Endothelial cell of umbilical vein (primary cell): ENCODE data around the gene ANKRD49. TPM values are rescaled to one million over a fixed set of nuclear protein-coding genes. Genes with fewer than 3 reads are reported as not detected.

Experiments
- BruUV-seq: library from RNA; stranded (reverse); fragments of 400-500 nt; replicated peaks from 2 replicates; lab custom pipeline; 2021; lab: Mats Ljungman, UMichigan
- CTCF ChIA-PET: fragments of 300-600, 350-600 bp; sonication (Branson Sonifier 250); formaldehyde crosslinking; loops from one replicate; lab custom pipeline; 2021; ENCODE audit warnings: antibody characterized with exemption, inconsistent platforms; lab: Charles Lee
- POLR2A ChIA-PET: fragments of 300-600, 350-600 bp; sonication (Branson Sonifier 250); formaldehyde crosslinking; loops from one replicate; lab custom pipeline; 2021; ENCODE audit warnings: antibody characterized with exemption, inconsistent platforms; lab: Charles Lee
- DNase-seq: peaks from one replicate; pipeline ENCODE4 v3.0.0-alpha.2; 2011; ENCODE audit warnings: low read depth, low spot score
- FAIRE-seq: peaks from 2 replicates; lab custom pipeline; 2011; peaks lifted over from hg19 to GRCh38; lab: Jason Lieb, UNC
- H2AFZ ChIP-seq: 2 replicates; pipeline ENCODE4 v1.6.0; 2012; ENCODE audit warnings: low read depth, low read length, control low read depth, inconsistent platforms
- H3K27ac ChIP-seq: 2 replicates; pipeline ENCODE4 v1.5.1; 2011; ENCODE audit warnings: low read depth, mild to moderate bottlenecking, control low read depth, low read length, moderate library complexity; ENCODE audit not compliant: insufficient read depth
- H3K27me3 ChIP-seq, 2 experiments: 2 replicates each; pipeline versions ENCODE4 v1.6.0 to v1.6.1; 2011; ENCODE audit warnings: low read length in 2 of 2, mixed read lengths in 1 of 2; ENCODE audit not compliant: control insufficient read depth in 2 of 2, insufficient read depth in 2 of 2
- H3K36me3 ChIP-seq, 2 experiments: 2 replicates in 1 of 2; 3 replicates in 1 of 2; pipeline ENCODE4 v1.5.1; 2011; ENCODE audit warnings: low read length in 2 of 2, mild to moderate bottlenecking in 1 of 2, moderate library complexity in 1 of 2; ENCODE audit not compliant: control insufficient read depth in 2 of 2, insufficient read depth in 2 of 2; ENCODE audit errors: extremely low read depth in 1 of 2
- H3K4me1 ChIP-seq: 3 replicates; pipeline ENCODE4 v1.5.1; 2011; ENCODE audit warnings: mild to moderate bottlenecking, low read length; ENCODE audit not compliant: control insufficient read depth, insufficient read depth; ENCODE audit errors: extremely low read depth
- H3K4me2 ChIP-seq: 2 replicates; pipeline ENCODE4 v1.6.1; 2011; ENCODE audit warnings: low read length, control low read depth, mixed read lengths; ENCODE audit not compliant: insufficient read depth
- H3K4me3 ChIP-seq, 3 experiments: fragments of 200-600 bp in 1 of 3; sonication (generic), shearing (Covaris generic) in 1 of 3; replicated peaks in 1 of 3; 2 replicates each; pipeline ENCODE4 v1.5.1; 2011 to 2016; ENCODE audit warnings: control low read depth in 3 of 3, low read length in 3 of 3, mild to moderate bottlenecking in 2 of 3, inconsistent platforms in 1 of 3, low read depth in 1 of 3, moderate library complexity in 1 of 3; ENCODE audit not compliant: insufficient read depth in 1 of 3
- H3K79me2 ChIP-seq: 2 replicates; pipeline ENCODE4 v1.6.0; 2012; ENCODE audit warnings: low read length, inconsistent platforms; ENCODE audit not compliant: control insufficient read depth, insufficient read depth
- H3K9ac ChIP-seq: replicated peaks from 2 replicates; pipeline ENCODE3; 2011; ENCODE audit warnings: low read length, control low read depth; ENCODE audit not compliant: insufficient read depth; ENCODE audit errors: extremely low read depth
- H3K9me1 ChIP-seq: replicated peaks from 3 replicates; pipeline ENCODE4 v1.6.0; 2011; ENCODE audit warnings: mild to moderate bottlenecking, low read length; ENCODE audit not compliant: control insufficient read depth, insufficient read depth; ENCODE audit errors: extremely low read depth
- H3K9me3 ChIP-seq: replicated peaks from 2 replicates; pipeline ENCODE4 v1.5.1; 2012; ENCODE audit warnings: low read length, inconsistent platforms; ENCODE audit not compliant: control insufficient read depth, insufficient read depth
- H4K20me1 ChIP-seq: replicated peaks from 2 replicates; pipeline ENCODE3; 2011; ENCODE audit warnings: mild to moderate bottlenecking, low read length; ENCODE audit not compliant: control insufficient read depth, insufficient read depth; ENCODE audit errors: extremely low read depth
- CTCF ChIP-seq, 2 donors: IDR thresholded peaks; 1 replicate in 1 of 2; 2 replicates in 1 of 2; pipeline ENCODE4 v1.5.1; 2011; ENCODE audit warnings: low read length in 2 of 2, mild to moderate bottlenecking in 2 of 2, moderate library complexity in 2 of 2, control low read depth in 1 of 2, inconsistent platforms in 1 of 2, low read depth in 1 of 2; ENCODE audit not compliant: insufficient read depth in 1 of 2; ENCODE audit errors: extremely low read depth in 1 of 2
- EZH2 ChIP-seq: IDR thresholded peaks from 2 replicates; pipeline ENCODE4 v1.6.1; 2012; ENCODE audit warnings: borderline replicate concordance, low read depth, mild to moderate bottlenecking, moderate library complexity, low read length, inconsistent platforms; ENCODE audit not compliant: severe bottlenecking
- FOS ChIP-seq: IDR thresholded peaks from 2 replicates; pipeline ENCODE4 v1.6.1; 2011; ENCODE audit warnings: mild to moderate bottlenecking, low read length, moderate library complexity, borderline replicate concordance; ENCODE audit not compliant: insufficient read depth
- GATA2 ChIP-seq: IDR thresholded peaks from 2 replicates; pipeline ENCODE4 v1.7.0; 2011; ENCODE audit warnings: low read depth, mild to moderate bottlenecking, moderate library complexity, mixed read lengths, low read length; ENCODE audit not compliant: insufficient read length, insufficient read depth
- JUN ChIP-seq: IDR thresholded peaks from 2 replicates; pipeline ENCODE4 v1.6.1; 2011; ENCODE audit warnings: borderline replicate concordance, low read depth; ENCODE audit not compliant: insufficient read length, insufficient read depth
- MAX ChIP-seq: IDR thresholded peaks from 2 replicates; pipeline ENCODE4 v1.6.1; 2011; ENCODE audit not compliant: insufficient read depth, insufficient read length
- MYC ChIP-seq: IDR thresholded peaks from one replicate; pipeline ENCODE4 v1.6.1; 2011; ENCODE audit warnings: mild to moderate bottlenecking, low read depth, low read length
- POLR2A ChIP-seq: IDR thresholded peaks from 2 replicates; pipeline ENCODE4 v1.6.1; 2012; ENCODE audit warnings: low read depth, mild to moderate bottlenecking, control low read depth, low read length
- POLR2AphosphoS5 ChIP-seq: IDR thresholded peaks from 2 replicates; pipeline ENCODE4 v1.6.1; 2012; ENCODE audit warnings: low read depth, mild to moderate bottlenecking, control low read depth, low read length, moderate library complexity; ENCODE audit not compliant: insufficient read depth
- dilution Hi-C: fragments of 300-500 bp; cut with MboI; formaldehyde crosslinking; loops from one replicate; pipeline ENCODE4 v1.15.0; 2019; ENCODE audit warnings: low sequenced_read_pairs; ENCODE audit not compliant: extremely low pct_ligation_motif_present
- intact Hi-C: fragments of 100-400 bp; cut with micrococcal nuclease; formaldehyde crosslinking; loops from one replicate; pipeline ENCODE4 v1.10.0; 2022
- polyA plus RNA-seq, 4 experiments: library from polyadenylated mRNA; depleted of rRNA in 3 of 4; stranded (reverse) in 3 of 4; unstranded in 1 of 4; fragments of >200 nt; gene quantifications; 2 replicates each; pipeline versions ENCODE4 v1.2.1 to v1.2.3, GENCODE V29; 2011 to 2012; ENCODE audit warnings: missing spikeins in 1 of 4
- total RNA-seq: library from RNA; stranded (reverse); gene quantifications from 2 replicates; pipeline ENCODE4 v1.2.3, GENCODE V29; 2021

The ANKRD49 gene
- total and polyA plus RNA-seq, 2 donors (not counting 3 experiments of a cell fraction or from before 2014, with no cell fraction given), result 6.0 to 7.6 TPM

- Histone ChIP-seq H3K79me2 (no peaks in the 10 kb centered on the region), H4K20me1 (no peaks in the 10 kb centered on the region), H3K9me3 (no peaks in the 10 kb centered on the region), H3K4me3 (no peak overlapping the region), H3K4me2 (no peak overlapping the region), H3K36me3 (no peaks in the 10 kb centered on the region), H3K27me3 (peaks cover 14 to 16% of the 10 kb centered on the region in 2 experiments), H3K27ac (no peak overlapping the region), H3K9me1 (no peaks in the 10 kb centered on the region), H3K4me1 (no peaks in the 10 kb centered on the region), H2AFZ (no peak overlapping the region), H3K9ac (no peak overlapping the region)
- POLR2A ChIA-PET, result no interaction called here
- dilution Hi-C loops, result no loop called here
- BruUV-seq, result no TSS peak
- DNase-seq (no peak), FAIRE-seq (no peak)
- CTCF ChIA-PET, result interaction anchor here (1.1 to 6.3 kb wide), 5 partner anchors 11 to 379 kb away, joined by 3 to 52 read pairs (median 5); no protein-coding TSS in a partner anchor
- TF ChIP-seq CTCF (IDR thresholded peaks at IDR 0.05; ENCODE audit: extremely low read depth in 1 of 2, insufficient read depth in 1 of 2, low read depth in 1 of 2, low read length in 2 of 2) (no peak), FOS (no peak), MAX (no peak), MYC (no peak), EZH2 (no peak), POLR2A (no peak), JUN (no peak), GATA2 (no peak), POLR2AphosphoS5 (no peak)
- intact Hi-C loops, result loop anchor here (2.0 kb wide), 1 partner anchor 245 kb away; no protein-coding TSS in a partner anchor
Measured at GRCh38 chr11:94518300-94518699, 24.5 kb downstream of the ANKRD49 start.
